ENCODE data around the gene RBL1. TPM values are rescaled to one million over a fixed set of nuclear protein-coding genes. Genes with fewer than 3 reads are reported as not detected.
"Not testable (repeated sequence)": the region's sequence is repeated elsewhere in the genome, so short reads cannot be mapped to it uniquely, and the experiment has no call there.

Gene RBL1
- total and polyA plus RNA-seq, 3 donors from 2014 or later: 6.0 to 15.3 (median 14.2) TPM

- H3K4me1 ChIP-seq: no peaks in the 10 kb centered on the region
- TF ChIP-seq CTCF (IDR thresholded peaks at IDR 0.05) (no peak), POLR2A (IDR thresholded peaks at IDR 0.05) (no peak)
- no peaks in the 10 kb centered on the region for H3K9me3 ChIP-seq
- no peak for DNase-seq
- no peak overlapping the region for H3K27ac ChIP-seq
- peaks cover 4% of the 10 kb centered on the region for H3K36me3 ChIP-seq (ENCODE audit: low read depth, missing control alignments)
- no peak overlapping the region for H3K4me3 ChIP-seq
- intact Hi-C loops (cut with DNase I; ENCODE audit: low total_unique reads): no loop called here
- no peaks in the 10 kb centered on the region for H3K27me3 ChIP-seq
- 94 to 97% methylated on average over 2 of the region's 2 CpGs for WGBS, 2 donors
Measured at GRCh38 chr20:37133952-37134351, 38.2 kb upstream of the RBL1 start.

GRCh38 chr20:37131486-37131885, 35.7 kb upstream of the RBL1 start:
- no peak for DNase-seq
- no peaks in the 10 kb centered on the region for H3K27me3 ChIP-seq
- WGBS, 2 donors: 76 to 85% methylated on average over 3 of the region's 3 CpGs
- no peak overlapping the region for H3K27ac ChIP-seq
- H3K4me3 ChIP-seq: no peak overlapping the region
- no peaks in the 10 kb centered on the region for H3K4me1 ChIP-seq
- H3K36me3 ChIP-seq (ENCODE audit: low read depth, missing control alignments): peaks cover 2% of the 10 kb centered on the region
- H3K9me3 ChIP-seq: no peaks in the 10 kb centered on the region
- intact Hi-C loops (cut with DNase I; ENCODE audit: low total_unique reads): no loop called here
- TF ChIP-seq POLR2A (IDR thresholded peaks at IDR 0.05): no peak
- TF ChIP-seq CTCF (IDR thresholded peaks at IDR 0.05): no peak

GRCh38 chr20:37128803-37129202, 33.0 kb upstream of the RBL1 start:
- no peak for DNase-seq
- 86 to 92% methylated on average over 3 of the region's 3 CpGs for WGBS, 2 donors
- Histone ChIP-seq H3K36me3 (ENCODE audit: low read depth, missing control alignments) (no peaks in the 10 kb centered on the region), H3K4me3 (no peak overlapping the region), H3K9me3 (no peaks in the 10 kb centered on the region), H3K4me1 (no peaks in the 10 kb centered on the region), H3K27ac (no peak overlapping the region), H3K27me3 (no peaks in the 10 kb centered on the region)
- TF ChIP-seq POLR2A (IDR thresholded peaks at IDR 0.05) (no peak), CTCF (IDR thresholded peaks at IDR 0.05) (no peak)
- intact Hi-C loops (cut with DNase I; ENCODE audit: low total_unique reads): no loop called here

- H3K27ac ChIP-seq; H3K27me3 ChIP-seq; H3K4me1 ChIP-seq; H3K36me3 ChIP-seq (ENCODE audit: low read depth, missing control alignments); H3K4me3 ChIP-seq; intact Hi-C loops (cut with DNase I; ENCODE audit: low total_unique reads); H3K9me3 ChIP-seq; DNase-seq: not testable (repeated sequence)
- 100% methylated on average over 11 of the region's 30 CpGs; no CpG with 5 or more reads in 1 of the 2 donors for WGBS, 2 donors
Measured at GRCh38 chr20:37126290-37126689, 30.5 kb upstream of the RBL1 start.

GRCh38 chr20:37123441-37123840, 27.6 kb upstream of the RBL1 start:
- Histone ChIP-seq H3K9me3 (no peaks in the 10 kb centered on the region), H3K36me3 (ENCODE audit: low read depth, missing control alignments) (no peaks in the 10 kb centered on the region), H3K27me3 (no peaks in the 10 kb centered on the region), H3K4me1 (no peaks in the 10 kb centered on the region), H3K4me3 (no peak overlapping the region), H3K27ac (no peak overlapping the region)
- TF ChIP-seq CTCF (IDR thresholded peaks at IDR 0.05) (no peak), POLR2A (IDR thresholded peaks at IDR 0.05) (no peak)
- WGBS, 2 donors: 87 to 93% methylated on average over 6 of the region's 6 CpGs
- intact Hi-C loops (cut with DNase I; ENCODE audit: low total_unique reads): no loop called here
- DNase-seq: no peak
